Natural killer cell treated with Interleukin-12 subunit alpha and Interleukin-12 subunit beta and Interleukin-15 and Interleukin-18, amount 100 ng/mL, for 72 hours (primary cell): ENCODE measurements around the gene BIVM. TPM values are rescaled to one million over a fixed set of nuclear protein-coding genes. Genes with fewer than 3 reads are reported as not detected.

Experiments
- ATAC-seq, 2 donors: fragments of 150-1000 bp; cut with Tn5 transposase in 1 of 2; sonication (Bioruptor Pico), chemical (Tn5 transposase) in 1 of 2; 2 replicates each; pipeline ENCODE4 v1.10.0; 2021
- DNase-seq: peaks from one replicate; pipeline ENCODE4 v3.0.0; 2022; ENCODE audit warnings: low spot score
- H3K27ac Mint-ChIP-seq, 2 donors: 1 replicate in 1 of 2; 2 replicates in 1 of 2; pipeline ENCODE4 v1.8.0; 2022; ENCODE audit warnings: mixed read lengths in 2 of 2, mild to moderate bottlenecking in 1 of 2, moderate library complexity in 1 of 2
- H3K27me3 Mint-ChIP-seq, 2 donors: 1 replicate in 1 of 2; 2 replicates in 1 of 2; pipeline ENCODE4 v1.8.0; 2022; ENCODE audit warnings: mixed read lengths in 2 of 2
- H3K36me3 Mint-ChIP-seq: one replicate; pipeline ENCODE4 v1.8.0; 2022; ENCODE audit warnings: mixed read lengths
- H3K4me1 Mint-ChIP-seq, 2 donors: 1 replicate in 1 of 2; 2 replicates in 1 of 2; pipeline ENCODE4 v1.8.0; 2022; ENCODE audit warnings: low read depth in 2 of 2, mixed read lengths in 2 of 2, mild to moderate bottlenecking in 1 of 2
- H3K4me3 Mint-ChIP-seq: one replicate; pipeline ENCODE4 v1.8.0; 2022; ENCODE audit warnings: mixed read lengths
- H3K9me3 Mint-ChIP-seq: 2 replicates; pipeline ENCODE4 v1.8.0; 2022; ENCODE audit warnings: mixed read lengths
- total RNA-seq, 2 donors: library from RNA; stranded (reverse); gene quantifications; one replicate each; pipeline ENCODE4 v1.2.3, GENCODE V29; 2022

The BIVM gene
- total RNA-seq, 2 donors from 2014 or later, result 14.5 to 23.4 TPM

DNA sequence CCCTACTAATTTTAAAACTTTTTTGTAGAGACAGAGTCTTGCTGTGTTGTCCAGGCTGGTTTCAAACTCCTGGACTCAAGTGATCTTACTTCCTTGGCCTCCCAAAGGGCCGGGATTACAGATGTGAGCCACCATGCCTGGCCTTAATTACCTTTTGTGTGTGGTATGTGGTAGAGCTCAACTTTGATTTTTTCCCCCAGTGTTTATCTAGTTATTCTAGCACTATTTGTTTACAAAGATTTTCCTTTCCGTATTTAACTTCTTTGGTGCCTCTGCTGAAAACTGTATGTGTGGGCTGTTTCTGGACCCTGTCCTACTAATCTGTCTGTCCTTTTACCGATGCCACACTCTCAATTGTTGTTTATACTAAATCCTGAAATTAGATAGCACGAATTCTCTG is 37.6 kb downstream of the BIVM start:
- peaks cover 14% of the 10 kb centered on the region for H3K36me3 Mint-ChIP-seq
- no peaks in the 10 kb centered on the region for H3K4me1 Mint-ChIP-seq
- DNase-seq, result no peak
- no peak overlapping the region for H3K4me3 Mint-ChIP-seq
- no peak overlapping the region for H3K27ac Mint-ChIP-seq
- no peaks in the 10 kb centered on the region for H3K27me3 Mint-ChIP-seq
- no peak for ATAC-seq
- no peaks in the 10 kb centered on the region for H3K9me3 Mint-ChIP-seq

DNA sequence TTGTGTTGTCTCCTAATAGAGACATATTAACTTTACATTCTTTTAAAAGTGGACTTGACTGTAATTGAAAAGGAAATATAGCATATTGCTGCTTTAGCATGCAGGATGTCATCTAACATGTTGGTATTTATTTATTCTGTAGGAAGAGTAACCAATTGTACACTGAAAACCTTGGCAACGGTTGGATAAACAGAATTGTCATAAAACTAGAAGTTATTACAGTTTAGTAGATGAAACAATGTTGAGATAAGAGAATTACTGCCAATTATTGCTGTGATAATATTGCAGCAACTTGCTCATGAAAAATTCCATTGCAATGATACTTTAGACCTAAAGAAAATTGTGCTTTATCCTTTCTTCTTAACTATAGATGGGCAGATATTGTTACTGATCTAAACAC is 39.4 kb downstream of the BIVM start:
- peaks cover 14% of the 10 kb centered on the region for H3K36me3 Mint-ChIP-seq

DNA sequence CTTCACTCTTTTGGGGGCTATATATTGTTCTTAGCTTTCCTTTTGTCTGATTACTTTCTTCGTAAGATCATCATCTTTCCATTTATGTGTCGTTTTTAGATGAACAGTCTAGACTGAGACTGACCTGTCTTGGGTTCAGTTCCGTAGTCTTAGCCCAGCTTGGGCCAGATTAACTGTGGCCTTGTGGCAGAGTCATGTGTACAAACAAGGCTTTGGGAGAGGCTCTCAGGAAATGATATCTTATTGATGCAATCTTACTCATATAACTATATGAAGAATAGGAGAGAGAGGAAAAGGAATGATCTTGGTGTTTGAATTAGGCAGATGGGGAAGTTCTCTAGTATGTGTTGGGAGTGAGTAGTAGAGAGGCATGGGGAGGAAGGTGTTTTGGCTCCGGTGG is 40.1 kb downstream of the BIVM start:
- ATAC-seq (no peak), DNase-seq (no peak)
- Mint-ChIP-seq H3K27me3 (no peaks in the 10 kb centered on the region), H3K9me3 (no peaks in the 10 kb centered on the region), H3K4me1 (no peaks in the 10 kb centered on the region), H3K36me3 (peaks cover 14% of the 10 kb centered on the region), H3K4me3 (no peak overlapping the region), H3K27ac (no peak overlapping the region)

More for the DNA sequence above, 39.4 kb downstream of the BIVM start:
- H3K27me3 Mint-ChIP-seq, result no peaks in the 10 kb centered on the region
- H3K9me3 Mint-ChIP-seq, result no peaks in the 10 kb centered on the region
- H3K4me3 Mint-ChIP-seq, result no peak overlapping the region
- ATAC-seq, result no peak
- H3K4me1 Mint-ChIP-seq, result no peaks in the 10 kb centered on the region
- DNase-seq, result no peak
- H3K27ac Mint-ChIP-seq, result no peak overlapping the region

DNA sequence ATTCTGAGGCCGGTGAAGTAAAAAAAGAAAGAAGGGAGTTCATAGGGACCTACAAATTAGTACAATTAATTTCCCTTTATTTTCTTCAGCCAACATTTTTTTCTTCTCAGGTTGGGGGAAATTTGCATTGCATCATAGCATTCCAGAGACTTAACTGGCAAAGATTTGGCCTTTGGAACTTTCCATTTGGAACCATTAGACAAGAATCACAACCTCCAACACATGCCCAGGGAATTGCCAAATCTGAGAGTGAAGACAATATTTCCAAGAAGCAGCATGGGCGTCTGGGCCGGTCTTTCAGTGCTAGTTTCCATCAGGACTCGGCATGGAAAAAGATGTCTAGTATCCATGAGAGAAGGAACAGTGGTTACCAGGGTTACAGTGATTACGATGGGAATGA is 40.5 kb downstream of the BIVM start:
- DNase-seq, result no peak
- H3K4me1 Mint-ChIP-seq, result peaks cover 0 to under 1% of the 10 kb centered on the region in 2 donors
- no peak for ATAC-seq
- H3K27me3 Mint-ChIP-seq, result no peaks in the 10 kb centered on the region
- no peak overlapping the region for H3K27ac Mint-ChIP-seq
- H3K36me3 Mint-ChIP-seq, result peaks cover 14% of the 10 kb centered on the region
- H3K9me3 Mint-ChIP-seq, result no peaks in the 10 kb centered on the region
- H3K4me3 Mint-ChIP-seq, result no peak overlapping the region

DNA sequence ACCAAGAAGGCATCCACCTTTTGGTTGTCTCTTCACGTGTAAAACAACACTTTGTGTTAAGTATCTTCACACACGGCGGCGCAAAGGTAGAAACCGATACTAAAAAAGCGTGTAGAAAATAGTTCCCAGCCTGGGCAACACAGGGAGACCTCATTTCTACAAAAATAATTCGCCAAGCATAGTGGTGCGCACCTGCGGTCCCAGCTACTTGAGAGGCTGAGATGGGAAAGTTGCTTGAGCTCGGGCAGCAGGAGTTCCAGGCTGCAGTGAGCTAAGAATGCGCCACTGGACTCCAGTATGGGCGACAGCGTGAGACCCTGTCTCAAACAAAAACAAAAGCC is 46.3 kb downstream of the BIVM start:
- Mint-ChIP-seq H3K4me1 (peaks cover 24 to 30% of the 10 kb centered on the region in 2 donors), H3K9me3 (no peaks in the 10 kb centered on the region), H3K4me3 (peak overlapping the region; percentile 93), H3K27me3 (no peaks in the 10 kb centered on the region), H3K36me3 (no peaks in the 10 kb centered on the region), H3K27ac (peak overlapping the region; percentile 91 to 98)
- DNase-seq (no peak), ATAC-seq (peak; percentile 25 to 49)

DNA sequence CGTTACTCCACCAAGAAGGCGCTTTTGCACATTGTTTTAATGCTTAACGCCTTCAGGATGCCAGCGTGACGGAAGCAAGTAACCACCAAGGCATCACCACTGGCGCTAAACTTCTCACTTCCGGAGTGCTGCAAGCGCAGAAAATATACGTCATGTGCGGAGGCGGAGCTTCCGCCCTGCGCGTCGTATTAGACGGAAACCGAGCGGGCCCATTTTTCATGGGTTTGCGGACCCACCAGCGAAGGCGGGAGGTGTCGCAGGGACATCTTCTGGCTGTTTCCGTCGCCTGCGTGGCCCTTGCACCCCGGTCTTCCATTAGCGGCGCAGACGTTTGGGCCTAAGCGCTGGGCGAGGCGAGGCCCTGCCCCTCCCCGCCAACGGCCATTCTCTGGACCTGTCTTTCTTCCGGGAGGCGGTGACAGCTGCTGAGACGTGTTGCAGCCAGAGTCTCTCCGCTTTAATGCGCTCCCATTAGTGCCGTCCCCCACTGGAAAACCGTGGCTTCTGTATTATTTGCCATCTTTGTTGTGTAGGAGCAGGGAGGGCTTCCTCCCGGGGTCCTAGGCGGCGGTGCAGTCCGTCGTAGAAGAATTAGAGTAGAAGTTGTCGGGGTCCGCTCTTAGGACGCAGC is 46.8 kb downstream of the BIVM start, which contains the start of gene ERCC5:
Gene ERCC5, plus strand, starts transcription at position 403 of the 631 bp plus-strand sequence. CDS start 235 bp downstream, outside the sequence.
- peak within 1 kb of the TSS; percentile 93 for H3K4me3 Mint-ChIP-seq
- H3K9me3 Mint-ChIP-seq, result no peaks in the 10 kb centered on the region
- H3K36me3 Mint-ChIP-seq, result no peaks in the 10 kb centered on the region
- H3K27ac Mint-ChIP-seq, result peak within 1 kb of the TSS; percentile 91 to 98
- peak; percentile 92 to 95 for ATAC-seq
- DNase-seq, result peak; percentile 95
- no peaks in the 10 kb centered on the region for H3K27me3 Mint-ChIP-seq
- peaks cover 29 to 35% of the 10 kb centered on the region in 2 donors for H3K4me1 Mint-ChIP-seq

DNA sequence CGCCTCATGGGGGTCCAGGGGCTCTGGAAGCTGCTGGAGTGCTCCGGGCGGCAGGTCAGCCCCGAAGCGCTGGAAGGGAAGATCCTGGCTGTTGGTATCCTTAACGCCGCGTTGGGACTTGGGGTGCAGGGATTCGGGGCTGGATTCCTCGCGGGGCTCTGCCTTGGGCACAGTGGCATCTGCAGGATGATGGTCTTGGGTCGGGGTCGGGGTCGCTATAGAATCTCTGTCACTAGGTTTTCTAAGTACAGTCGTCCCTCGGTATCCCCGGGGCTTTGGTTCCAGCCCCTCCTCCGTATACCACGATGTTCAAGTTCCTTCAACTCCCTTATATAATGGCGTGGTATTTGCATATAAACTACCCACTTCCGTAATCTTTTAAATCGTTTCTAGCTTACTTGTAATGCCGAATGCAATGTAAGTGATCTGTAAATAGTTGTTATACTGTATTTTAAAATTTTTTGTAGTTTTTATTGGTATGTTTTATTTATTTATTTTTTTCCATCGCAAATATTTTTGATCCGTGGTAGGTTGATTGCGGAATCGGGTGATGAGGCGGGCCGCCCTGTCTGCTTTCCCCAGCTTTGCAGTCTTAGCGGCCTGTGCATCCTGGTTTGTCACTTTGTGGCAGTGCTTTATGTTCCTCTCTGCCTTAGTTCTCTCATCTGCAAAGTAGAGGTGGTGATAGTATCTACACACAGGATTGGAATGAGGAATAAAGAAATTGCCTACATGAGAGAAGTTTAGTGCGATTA is 47.5 kb downstream of the BIVM start:
- Mint-ChIP-seq H3K36me3 (no peaks in the 10 kb centered on the region), H3K4me1 (peaks cover 29 to 36% of the 10 kb centered on the region in 2 donors), H3K4me3 (peak overlapping the region; percentile 93), H3K9me3 (no peaks in the 10 kb centered on the region), H3K27me3 (no peaks in the 10 kb centered on the region), H3K27ac (peak overlapping the region; percentile 91 to 98)
- ATAC-seq (peak; percentile 49 to 55), DNase-seq (no peak)

DNA sequence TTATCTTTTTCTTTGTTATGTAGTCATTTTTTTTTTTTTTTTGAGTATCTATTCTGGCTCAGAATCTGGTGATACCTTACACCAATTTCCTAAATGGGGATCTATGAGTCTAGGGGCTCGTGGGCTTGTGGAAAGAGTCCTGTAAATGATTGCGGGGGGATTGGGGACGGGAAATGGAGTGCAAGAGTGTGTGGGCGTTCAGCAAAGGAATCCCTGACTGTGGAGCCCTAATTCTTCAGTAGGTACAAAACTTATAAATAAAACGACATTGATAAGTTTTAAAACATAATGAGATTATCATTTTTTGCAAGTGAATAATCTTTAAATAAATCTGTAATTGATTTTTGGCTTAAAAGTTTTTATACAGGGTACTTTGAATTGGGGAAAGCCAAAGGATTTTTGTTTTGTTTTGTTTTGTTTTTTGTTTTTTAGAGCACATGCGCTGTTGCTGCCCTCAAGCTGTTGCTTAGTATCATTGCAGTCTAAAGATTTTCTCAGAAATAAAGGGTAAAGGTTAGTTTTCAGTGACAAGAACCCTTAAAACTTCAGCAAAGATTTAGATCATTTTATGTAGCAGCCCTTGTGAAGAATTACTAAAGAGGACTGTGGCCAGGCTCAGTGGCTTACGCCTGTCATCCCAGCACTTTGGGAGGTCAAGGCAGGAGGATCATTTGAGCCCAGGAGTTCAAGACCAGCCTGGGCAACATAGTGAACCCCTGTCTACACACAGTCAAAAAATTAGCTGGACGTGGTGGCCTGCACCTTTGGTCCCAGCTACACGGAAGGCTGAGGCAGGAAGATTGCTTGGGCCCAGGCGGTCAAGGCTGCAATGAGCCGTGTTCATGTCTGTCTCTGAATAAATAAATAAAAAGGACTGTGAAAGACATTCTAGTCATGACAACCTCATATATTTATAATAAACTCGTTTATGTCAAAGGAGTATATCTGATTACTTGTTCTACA is 48.6 kb downstream of the BIVM start:
- Mint-ChIP-seq H3K9me3 (no peaks in the 10 kb centered on the region), H3K4me1 (peaks cover 29 to 42% of the 10 kb centered on the region in 2 donors), H3K27me3 (no peaks in the 10 kb centered on the region), H3K27ac (peak overlapping the region; percentile 91 to 98), H3K36me3 (no peaks in the 10 kb centered on the region), H3K4me3 (peak overlapping the region; percentile 93)
- DNase-seq (no peak), ATAC-seq (no peak)

DNA sequence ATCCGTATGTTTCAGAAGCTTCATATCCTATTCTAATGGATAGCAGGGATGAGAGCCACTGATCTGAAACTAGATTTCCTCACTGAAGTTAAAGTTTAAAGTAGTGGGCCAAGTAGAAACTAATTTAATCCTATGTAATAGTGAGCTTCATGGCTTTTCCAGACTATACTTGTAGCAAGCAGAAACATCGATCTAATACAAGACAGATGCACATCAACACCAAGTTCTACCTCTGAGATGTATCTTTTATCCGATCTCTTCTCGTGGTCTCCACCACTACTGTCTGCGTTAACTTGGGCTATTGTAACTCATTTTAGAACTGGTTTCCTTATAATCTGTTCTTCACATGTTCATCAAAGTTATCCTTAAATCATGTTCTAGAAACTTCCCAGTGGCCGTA is 50.0 kb downstream of the BIVM start:
- peak overlapping the region; percentile 34 to 88 for H3K27ac Mint-ChIP-seq
- no peaks in the 10 kb centered on the region for H3K27me3 Mint-ChIP-seq
- H3K9me3 Mint-ChIP-seq, result no peaks in the 10 kb centered on the region
- H3K4me1 Mint-ChIP-seq, result peaks cover 34 to 48% of the 10 kb centered on the region in 2 donors
- no peak for DNase-seq
- H3K36me3 Mint-ChIP-seq, result peaks cover 5% of the 10 kb centered on the region
- H3K4me3 Mint-ChIP-seq, result no peak overlapping the region
- no peak for ATAC-seq

DNA sequence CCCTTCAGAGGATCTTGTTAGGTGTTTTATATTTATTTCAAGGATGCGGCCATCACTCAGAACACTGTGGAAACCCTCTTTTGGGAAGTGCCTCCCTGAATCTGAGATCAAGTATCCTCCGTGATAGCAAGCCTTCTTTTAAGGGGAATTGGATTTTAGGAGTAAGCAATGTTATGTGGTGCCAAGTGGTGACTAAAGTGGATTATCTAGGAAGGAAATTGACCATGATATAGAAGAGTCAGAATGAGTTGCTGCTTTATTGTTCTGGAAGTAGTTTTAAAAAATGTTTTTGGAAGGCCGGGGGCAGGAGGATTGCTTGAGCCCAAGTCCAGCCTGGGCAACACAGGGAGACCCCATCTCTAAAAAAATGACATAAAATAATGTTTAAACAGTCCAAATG is 53.6 kb downstream of the BIVM start:
- peaks cover 39 to 47% of the 10 kb centered on the region in 2 donors for H3K4me1 Mint-ChIP-seq
- DNase-seq (no peak), ATAC-seq (no peak)
- H3K9me3 Mint-ChIP-seq, result no peaks in the 10 kb centered on the region
- H3K27ac Mint-ChIP-seq, result peak overlapping the region; percentile 12 to 37
- H3K27me3 Mint-ChIP-seq, result no peaks in the 10 kb centered on the region
- H3K36me3 Mint-ChIP-seq, result peaks cover 17% of the 10 kb centered on the region
- H3K4me3 Mint-ChIP-seq, result no peak overlapping the region

DNA sequence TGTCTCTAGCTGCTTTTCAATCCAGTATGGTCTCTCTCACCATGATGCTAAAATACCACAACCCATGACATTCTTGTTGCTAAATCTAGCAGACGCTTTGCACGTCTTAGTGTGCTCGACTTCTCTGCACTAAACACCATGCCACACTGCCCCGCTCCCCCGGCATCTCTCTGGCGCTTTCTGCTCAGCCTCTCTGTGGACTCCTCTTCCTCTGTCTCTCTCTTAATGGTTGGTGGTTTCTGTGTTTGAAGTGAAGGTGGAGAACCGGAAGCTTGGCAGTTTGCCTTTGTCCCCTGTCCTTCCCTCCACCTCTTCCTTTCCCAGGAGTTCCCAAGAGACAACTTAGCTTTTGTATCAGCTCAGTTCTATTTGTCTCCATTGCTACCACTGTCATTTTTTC is 55.8 kb downstream of the BIVM start:
- H3K27me3 Mint-ChIP-seq, result no peaks in the 10 kb centered on the region
- no peak for DNase-seq
- H3K36me3 Mint-ChIP-seq, result peaks cover 28% of the 10 kb centered on the region
- H3K4me1 Mint-ChIP-seq, result peaks cover 34 to 41% of the 10 kb centered on the region in 2 donors
- H3K9me3 Mint-ChIP-seq, result no peaks in the 10 kb centered on the region
- H3K4me3 Mint-ChIP-seq, result peak overlapping the region; percentile 68
- peak overlapping the region; percentile 57 to 72 for H3K27ac Mint-ChIP-seq
- peak; percentile 45 to 90 for ATAC-seq

DNA sequence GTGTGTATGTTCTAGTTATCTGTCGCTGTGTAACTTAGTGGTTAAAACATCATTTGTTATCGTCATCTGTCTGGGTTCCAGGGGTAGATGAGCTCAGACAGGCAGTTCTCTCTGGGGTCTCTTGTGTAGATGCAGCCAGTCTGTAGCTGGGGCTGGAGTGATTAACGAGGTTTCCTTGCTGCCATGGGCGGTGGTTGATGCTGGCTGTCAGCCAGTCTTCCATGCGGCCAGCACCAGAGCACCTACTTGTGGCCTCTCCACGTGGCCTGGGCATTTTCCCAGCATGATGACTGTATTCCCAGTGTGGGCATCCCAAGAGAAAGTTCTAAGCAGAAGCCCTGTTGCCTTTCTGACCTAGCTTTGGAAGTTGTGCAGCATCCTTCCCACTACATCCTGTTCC is 57.6 kb downstream of the BIVM start:
- no peak overlapping the region for H3K4me3 Mint-ChIP-seq
- no peak overlapping the region for H3K27ac Mint-ChIP-seq

DNA sequence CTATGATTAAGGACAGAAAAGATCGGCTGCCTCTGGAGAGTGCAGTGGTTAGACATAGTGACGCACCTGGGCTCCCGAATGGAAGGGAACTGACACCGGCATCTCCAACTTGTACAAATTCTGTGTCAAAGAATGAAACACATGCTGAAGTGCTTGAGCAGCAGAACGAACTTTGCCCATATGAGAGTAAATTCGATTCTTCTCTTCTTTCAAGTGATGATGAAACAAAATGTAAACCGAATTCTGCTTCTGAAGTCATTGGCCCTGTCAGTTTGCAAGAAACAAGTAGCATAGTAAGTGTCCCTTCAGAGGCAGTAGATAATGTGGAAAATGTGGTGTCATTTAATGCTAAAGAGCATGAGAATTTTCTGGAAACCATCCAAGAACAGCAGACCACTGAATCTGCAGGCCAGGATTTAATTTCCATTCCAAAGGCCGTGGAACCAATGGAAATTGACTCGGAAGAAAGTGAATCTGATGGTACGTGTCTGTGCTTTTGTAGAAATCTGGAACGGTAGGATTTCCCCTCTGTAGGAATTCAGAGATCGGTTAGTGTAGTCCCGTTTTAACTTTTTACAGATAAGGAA is 63.8 kb downstream of the BIVM start:
- Mint-ChIP-seq H3K4me1 (peaks cover 29 to 44% of the 10 kb centered on the region in 2 donors), H3K27me3 (no peaks in the 10 kb centered on the region), H3K4me3 (no peak overlapping the region), H3K36me3 (peaks cover 50% of the 10 kb centered on the region), H3K27ac (no peak overlapping the region), H3K9me3 (no peaks in the 10 kb centered on the region)
- no peak for DNase-seq
- no peak for ATAC-seq

More for the DNA sequence above, 57.6 kb downstream of the BIVM start:
- no peak for DNase-seq
- ATAC-seq, result no peak
- Mint-ChIP-seq H3K4me1 (peaks cover 26 to 33% of the 10 kb centered on the region in 2 donors), H3K9me3 (no peaks in the 10 kb centered on the region), H3K27me3 (no peaks in the 10 kb centered on the region), H3K36me3 (peaks cover 34% of the 10 kb centered on the region)
